K562 (cell line): ENCODE results near the gene TBRG1. TPM values are rescaled to one million over a fixed set of nuclear protein-coding genes. Genes with fewer than 3 reads are reported as not detected.
A peak's percentile ranks its signal among the peaks of the same experiment; 100 is the strongest.

Source experiments
- ARHGAP35 ChIP-seq: fragments of 450-650 bp; IDR thresholded peaks from 2 replicates; pipeline ENCODE4 v1.6.1; 2018; ENCODE audit not compliant: partially characterized antibody
- ATF2 ChIP-seq: sonication (generic); formaldehyde crosslinking; IDR thresholded peaks from 2 replicates; pipeline ENCODE4 v1.8.1; 2022; ENCODE audit warnings: missing genetic modification reagents
- CBX3 ChIP-seq, 2 experiments: IDR thresholded peaks; 1 replicate in 1 of 2; 2 replicates in 1 of 2; pipeline ENCODE4 v1.6.1; 2012; ENCODE audit warnings: inconsistent platforms in 2 of 2, low read length in 2 of 2, borderline replicate concordance in 1 of 2, control low read depth in 1 of 2
- DEAF1 ChIP-seq: fragments of 450-650 bp; formaldehyde crosslinking; IDR thresholded peaks from 2 replicates; pipeline ENCODE4 v1.4.0; 2020; ENCODE audit warnings: mild to moderate bottlenecking, moderate library complexity
- DMBX1 ChIP-seq: fragments of 250-450 bp; sonication (Bioruptor Pico); IDR thresholded peaks from 2 replicates; pipeline ENCODE4 v1.8.0; 2022; ENCODE audit warnings: inconsistent platforms, mild to moderate bottlenecking, moderate library complexity, borderline replicate concordance
- FOXA1 ChIP-seq: fragments of 450-650 bp; IDR thresholded peaks from 2 replicates; pipeline ENCODE4 v1.6.1; 2016; ENCODE audit warnings: mild to moderate bottlenecking, borderline replicate concordance
- GTF2E2 ChIP-seq: fragments of 200-800 bp; sonication (Bioruptor generic); IDR thresholded peaks from 2 replicates; pipeline ENCODE4 v1.6.1; 2016; ENCODE audit warnings: missing genetic modification characterization, missing compliant biosample characterization
- ID3 ChIP-seq, 2 experiments: fragments of 250-450 bp in 1 of 2; fragments of 450-650 bp in 1 of 2; sonication (Bioruptor Pico) in 1 of 2; IDR thresholded peaks; 2 replicates each; pipeline versions ENCODE4 v1.6.1 to v1.8.0; 2016 to 2021; ENCODE audit warnings: mild to moderate bottlenecking in 2 of 2, moderate library complexity in 2 of 2, missing compliant biosample characterization in 1 of 2, missing genetic modification characterization in 1 of 2
- KDM4B ChIP-seq, 2 experiments: fragments of 450-650 bp in 1 of 2; sonication (generic) in 1 of 2; IDR thresholded peaks; 2 replicates each; pipeline ENCODE4 v1.6.1; 2016 to 2017; ENCODE audit warnings: borderline replicate concordance in 2 of 2, antibody characterized with exemption in 1 of 2, low read depth in 1 of 2, mild to moderate bottlenecking in 1 of 2
- KHSRP ChIP-seq: fragments of 450-650 bp; IDR thresholded peaks from 2 replicates; pipeline ENCODE4 v1.6.1; 2017
- LEF1 ChIP-seq: fragments of 450-650 bp; IDR thresholded peaks from 2 replicates; pipeline ENCODE4 v1.6.1; 2016; ENCODE audit warnings: mild to moderate bottlenecking
- NFXL1 ChIP-seq: fragments of 450-650 bp; formaldehyde crosslinking; IDR thresholded peaks from 2 replicates; pipeline ENCODE4 v1.4.0; 2021; ENCODE audit warnings: mild to moderate bottlenecking
- PYGO2 ChIP-seq: fragments of 450-650 bp; IDR thresholded peaks from 2 replicates; pipeline ENCODE4 v1.6.1; 2016; ENCODE audit warnings: mild to moderate bottlenecking, missing genetic modification characterization, moderate library complexity, missing compliant biosample characterization
- RCOR1 ChIP-seq, 2 experiments: IDR thresholded peaks; 2 replicates each; pipeline ENCODE4 v1.6.1; 2012; ENCODE audit warnings: low read depth in 2 of 2, low read length in 2 of 2, borderline replicate concordance in 1 of 2, improper control_type of control experiment in 1 of 2
- RFX1 ChIP-seq: fragments of 450-650 bp; IDR thresholded peaks from 2 replicates; pipeline ENCODE4 v1.6.1; 2016; ENCODE audit warnings: mild to moderate bottlenecking, moderate library complexity
- SMC3 ChIP-seq: conservative IDR thresholded peaks from 2 replicates; pipeline ENCODE4 v1.6.1; 2011; ENCODE audit warnings: low read depth, low read length, improper control_type of control experiment; ENCODE audit not compliant: insufficient read depth
- TAF9B ChIP-seq: fragments of 450-650 bp; IDR thresholded peaks from 2 replicates; pipeline ENCODE4 v1.6.1; 2018; ENCODE audit warnings: mild to moderate bottlenecking; ENCODE audit not compliant: partially characterized antibody
- TCFL5 ChIP-seq: fragments of 250-450 bp; sonication (Bioruptor Pico); conservative IDR thresholded peaks from 2 replicates; pipeline ENCODE4 v1.6.1; 2021; ENCODE audit warnings: mild to moderate bottlenecking, moderate library complexity, matching md5 sums
- TFAM ChIP-seq: fragments of 250-450 bp; sonication (Bioruptor Pico); conservative IDR thresholded peaks from 2 replicates; pipeline ENCODE4 v1.5.0; 2021; ENCODE audit warnings: mild to moderate bottlenecking, moderate library complexity
- TFAP4 ChIP-seq: sonication (generic); formaldehyde crosslinking; IDR thresholded peaks from 2 replicates; pipeline ENCODE4 v1.8.0; 2022; ENCODE audit warnings: missing genetic modification reagents, mild to moderate bottlenecking, moderate library complexity, borderline replicate concordance
- ZNF217 ChIP-seq: sonication (generic); formaldehyde crosslinking; IDR thresholded peaks from 2 replicates; pipeline ENCODE4 v1.8.0; 2022; ENCODE audit warnings: mild to moderate bottlenecking, missing genetic modification reagents
- ZNF311 ChIP-seq: fragments of 250-450 bp; sonication (Bioruptor Pico); IDR thresholded peaks from 2 replicates; pipeline ENCODE4 v1.4.0; 2020; ENCODE audit warnings: mild to moderate bottlenecking, moderate library complexity
- ZNF395 ChIP-seq: fragments of 200-800 bp; sonication (Bioruptor generic); IDR thresholded peaks from 2 replicates; pipeline ENCODE4 v1.6.1; 2017; ENCODE audit warnings: missing genetic modification characterization, missing compliant biosample characterization
- ZNF445 ChIP-seq: fragments of 250-450 bp; sonication (Bioruptor Pico); IDR thresholded peaks from 2 replicates; pipeline ENCODE4 v1.4.0; 2020; ENCODE audit warnings: low read depth, mild to moderate bottlenecking, moderate library complexity
- polyA plus RNA-seq, 8 experiments: library from polyadenylated mRNA; depleted of rRNA in 4 of 8; stranded (reverse) in 5 of 8; unstranded in 3 of 8; fragments of >200 nt; fragmentation: Nextera tagmentation in 2 of 8; fragmentation: Illumina TruSeq in 1 of 8; extraction: Ambion mirVana in 2 of 8; extraction: Trizol in 1 of 8; gene quantifications; 2 replicates each; pipeline versions ENCODE4 v1.2.1 to v1.2.3, GENCODE V29; 2011 to 2014; ENCODE audit warnings: inconsistent platforms in 1 of 8, missing spikeins in 1 of 8
- total RNA-seq, 7 experiments: library from RNA; depleted of rRNA in 6 of 7; stranded (reverse); fragments of >200 nt in 6 of 7; fragmentation: Illumina TruSeq in 2 of 7; extraction: Trizol in 2 of 7; gene quantifications; 2 replicates each; pipeline versions ENCODE4 v1.2.1 to v1.2.3, GENCODE V29; 2011 to 2021; ENCODE audit warnings: low replicate concordance in 1 of 7

TBRG1 gene
- total and polyA plus RNA-seq, 9 of the 15 experiments (the other 6 are each of a cell fraction or from before 2014, with no cell fraction given): 8.7 to 30.0 (median 20.2) TPM

GRCh38 chr11:124669193-124669592 is 46.5 kb downstream of the TBRG1 start (continued):
- no peak for TF ChIP-seq TFAM (CRISPR knock-in tag)
- no peak for TF ChIP-seq PYGO2
- no peak for TF ChIP-seq TFAP4 (CRISPR knock-in tag)
- no peak for TF ChIP-seq DMBX1 (CRISPR knock-in tag)
- no peak for TF ChIP-seq ZNF311 (CRISPR knock-in tag)
- TF ChIP-seq TAF9B: no peak
- TF ChIP-seq RFX1: no peak
- peak; percentile 67; the same call in 1 of the 2 replicates for TF ChIP-seq DEAF1 (CRISPR knock-in tag)
- TF ChIP-seq KDM4B (IDR thresholded peaks at IDR 0.05; ENCODE audit: borderline replicate concordance in 2 of 2, low read depth in 1 of 2): no peak
- no peak for TF ChIP-seq KHSRP
- peak; percentile 68; the same call in 1 of the 2 replicates for TF ChIP-seq SMC3
- TF ChIP-seq TCFL5 (CRISPR knock-in tag): no peak
- no peak for TF ChIP-seq ATF2 (CRISPR knock-in tag)
- TF ChIP-seq LEF1: no peak
- no peak for TF ChIP-seq ZNF395 (CRISPR knock-in tag)
- 0 out of 3 replicates have a peak, but pooled peaks of 1 of the 2 experiments have one; percentile 11 for TF ChIP-seq CBX3 (IDR thresholded peaks at IDR 0.05; ENCODE audit: borderline replicate concordance in 1 of 2, low read length in 2 of 2)
- TF ChIP-seq ZNF217: no peak
- TF ChIP-seq ZNF445 (CRISPR knock-in tag): no peak
- TF ChIP-seq FOXA1: no peak
- TF ChIP-seq GTF2E2 (tag): no peak
- no peak for TF ChIP-seq ARHGAP35
- TF ChIP-seq RCOR1 (IDR thresholded peaks at IDR 0.05; ENCODE audit: borderline replicate concordance in 1 of 2, low read depth in 2 of 2, low read length in 2 of 2): peak in 1 of 2 experiments; percentile 73; a peak in 1 of 4 replicates
- no peak for TF ChIP-seq ID3 (CRISPR knock-in tag; IDR thresholded peaks at IDR 0.05)
- no peak for TF ChIP-seq ID3 (tag; IDR thresholded peaks at IDR 0.05)
- no peak for TF ChIP-seq NFXL1 (CRISPR knock-in tag)
